ENCODE data around the gene SUCO.
"Not testable (repeated sequence)": the region's sequence is repeated elsewhere in the genome, so short reads cannot be mapped to it uniquely, and the experiment has no call there.

DNA sequence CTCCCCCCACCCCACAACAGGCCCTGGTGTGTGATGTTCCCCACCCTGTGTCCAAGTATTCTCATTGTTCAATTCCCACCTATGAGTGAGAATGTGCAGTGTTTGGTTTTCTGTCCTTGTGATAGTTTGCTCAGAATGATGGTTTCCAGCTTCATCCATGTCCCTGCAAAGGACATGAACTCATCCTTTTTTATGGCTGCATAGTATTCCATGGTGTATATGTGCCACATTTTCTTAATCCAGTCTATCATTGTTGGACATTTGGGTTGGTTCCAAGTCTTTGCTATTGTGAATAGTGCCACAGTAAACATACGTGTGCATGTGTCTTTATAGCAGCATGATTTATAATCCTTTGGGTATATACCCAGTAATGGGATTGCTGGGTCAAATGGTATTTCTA, 58.5 kb downstream of the SUCO start:
- TF ChIP-seq POLR2A, CTCF (IDR thresholded peaks at IDR 0.05): not testable (repeated sequence)

Data from uterus (tissue), 2 donors.